HEK293 (cell line): ENCODE measurements around the gene C13orf46.

Experiments
- CTCF ChIA-PET: fragments of 350-600 bp; formaldehyde crosslinking; extraction: SDS; loops from one replicate; lab custom pipeline; 2021; ENCODE audit warnings: antibody characterized with exemption; lab: Yijun Ruan, JAX
- POLR2A ChIA-PET: fragments of 300-600 bp; formaldehyde crosslinking; extraction: SDS; loops from one replicate; lab custom pipeline; 2020; ENCODE audit warnings: antibody characterized with exemption, inconsistent platforms; lab: Yijun Ruan, JAX
- H3K27ac ChIP-seq: fragments of 200-500 bp; sonication (Bioruptor generic); 2 replicates; pipeline ENCODE4 v1.5.1; 2014; ENCODE audit warnings: low read depth, low read length, control low read depth, inconsistent platforms; ENCODE audit errors: extremely low read depth
- H3K36me3 ChIP-seq, 2 experiments: fragments of 200-500 bp in 1 of 2; sonication (Bioruptor generic) in 1 of 2; 1 replicate in 1 of 2; 2 replicates in 1 of 2; pipeline ENCODE4 v1.5.1; 2014 to 2017; ENCODE audit warnings: inconsistent platforms in 2 of 2, low read length in 2 of 2; ENCODE audit not compliant: control insufficient read depth in 2 of 2, insufficient read depth in 1 of 2
- H3K4me1 ChIP-seq: fragments of 200-500 bp; sonication (Bioruptor generic); 2 replicates; pipeline ENCODE4 v1.5.1; 2014; ENCODE audit warnings: mild to moderate bottlenecking, low read length, inconsistent platforms; ENCODE audit not compliant: control insufficient read depth, insufficient read depth
- H3K4me3 ChIP-seq: 2 replicates; pipeline ENCODE4 v1.5.1; 2011; ENCODE audit warnings: low read depth, mild to moderate bottlenecking, control low read depth, low read length, moderate library complexity
- H3K9me3 ChIP-seq: fragments of 200-500 bp; sonication (Bioruptor generic); 2 replicates; pipeline ENCODE4 v1.5.1; 2014; ENCODE audit warnings: low read depth, low read length, inconsistent platforms; ENCODE audit not compliant: control insufficient read depth, insufficient read depth
- GLI2 ChIP-seq: fragments of 450-650 bp; formaldehyde crosslinking; IDR thresholded peaks from 2 replicates; pipeline ENCODE4; 2017; ENCODE audit warnings: missing biosample characterization, missing genetic modification characterization, low read depth, borderline replicate concordance
- KLF1 ChIP-seq: fragments of 450-650 bp; formaldehyde crosslinking; IDR thresholded peaks from 2 replicates; pipeline ENCODE4 v1.5.1; 2016; ENCODE audit warnings: missing biosample characterization, missing genetic modification characterization
- KLF17 ChIP-seq: fragments of 450-650 bp; formaldehyde crosslinking; IDR thresholded peaks from 2 replicates; pipeline ENCODE4 v1.5.1; 2016; ENCODE audit warnings: missing biosample characterization, missing genetic modification characterization
- KLF8 ChIP-seq: fragments of 450-650 bp; formaldehyde crosslinking; IDR thresholded peaks from 2 replicates; pipeline ENCODE4 v1.5.1; 2016; ENCODE audit warnings: missing biosample characterization, missing genetic modification characterization
- PRDM4 ChIP-seq: fragments of 450-650 bp; formaldehyde crosslinking; IDR thresholded peaks from 2 replicates; pipeline ENCODE4 v1.5.1; 2017; ENCODE audit warnings: missing biosample characterization, missing genetic modification characterization
- SALL2 ChIP-seq: fragments of 450-650 bp; formaldehyde crosslinking; IDR thresholded peaks from 2 replicates; pipeline ENCODE4 v1.5.0; 2017; ENCODE audit warnings: missing biosample characterization, mild to moderate bottlenecking, missing genetic modification characterization, borderline replicate concordance
- ZBTB1 ChIP-seq: fragments of 450-650 bp; formaldehyde crosslinking; IDR thresholded peaks from 2 replicates; pipeline ENCODE4 v1.5.1; 2016; ENCODE audit warnings: missing biosample characterization, missing genetic modification characterization
- ZBTB48 ChIP-seq: fragments of 450-650 bp; formaldehyde crosslinking; IDR thresholded peaks from 2 replicates; pipeline ENCODE4 v1.5.1; 2016; ENCODE audit warnings: missing biosample characterization, missing genetic modification characterization
- ZBTB6 ChIP-seq: fragments of 450-650 bp; formaldehyde crosslinking; IDR thresholded peaks from 2 replicates; pipeline ENCODE4 v1.5.1; 2017; ENCODE audit warnings: missing biosample characterization, missing genetic modification characterization
- ZNF16 ChIP-seq: fragments of 450-650 bp; formaldehyde crosslinking; IDR thresholded peaks from 2 replicates; pipeline ENCODE4 v1.5.1; 2016; ENCODE audit warnings: low read depth, missing biosample characterization, missing genetic modification characterization
- ZNF223 ChIP-seq: fragments of 450-650 bp; formaldehyde crosslinking; IDR thresholded peaks from 2 replicates; pipeline ENCODE4 v1.5.1; 2016; ENCODE audit warnings: missing biosample characterization, missing genetic modification characterization
- ZNF302 ChIP-seq: fragments of 450-650 bp; formaldehyde crosslinking; IDR thresholded peaks from 2 replicates; pipeline ENCODE4 v1.5.1; 2016; ENCODE audit warnings: missing biosample characterization, missing genetic modification characterization, low read depth
- ZNF362 ChIP-seq: fragments of 450-650 bp; formaldehyde crosslinking; IDR thresholded peaks from 2 replicates; pipeline ENCODE4 v1.5.1; 2016; ENCODE audit warnings: missing biosample characterization, missing genetic modification characterization
- ZNF366 ChIP-seq: fragments of 450-650 bp; formaldehyde crosslinking; conservative IDR thresholded peaks from 2 replicates; pipeline ENCODE4 v1.5.1; 2016; ENCODE audit warnings: missing biosample characterization, missing genetic modification characterization
- ZNF391 ChIP-seq: fragments of 450-650 bp; formaldehyde crosslinking; IDR thresholded peaks from 2 replicates; pipeline ENCODE4 v1.5.1; 2016; ENCODE audit warnings: low read depth, missing biosample characterization, missing genetic modification characterization, borderline replicate concordance
- ZNF423 ChIP-seq: fragments of 450-650 bp; formaldehyde crosslinking; IDR thresholded peaks from 2 replicates; pipeline ENCODE4 v1.5.1; 2016; ENCODE audit warnings: missing biosample characterization, missing genetic modification characterization
- ZNF426 ChIP-seq: fragments of 450-650 bp; formaldehyde crosslinking; IDR thresholded peaks from 2 replicates; pipeline ENCODE4 v1.5.1; 2017; ENCODE audit warnings: missing biosample characterization, missing genetic modification characterization, mild to moderate bottlenecking, inconsistent platforms, moderate library complexity
- ZNF600 ChIP-seq: fragments of 450-650 bp; formaldehyde crosslinking; IDR thresholded peaks from 2 replicates; pipeline ENCODE4 v1.5.1; 2016; ENCODE audit warnings: missing biosample characterization, missing genetic modification characterization
- ZNF639 ChIP-seq: fragments of 450-650 bp; formaldehyde crosslinking; IDR thresholded peaks from 2 replicates; pipeline ENCODE4 v1.5.1; 2016; ENCODE audit warnings: missing biosample characterization, missing genetic modification characterization
- ZNF768 ChIP-seq: fragments of 450-650 bp; formaldehyde crosslinking; IDR thresholded peaks from 2 replicates; pipeline ENCODE4 v1.5.1; 2018; ENCODE audit warnings: missing biosample characterization, mild to moderate bottlenecking, missing genetic modification characterization

Gene C13orf46

GRCh38 chr13:114005206-114005724, 31.4 kb upstream of the C13orf46 start:
- no peaks in the 10 kb centered on the region for H3K36me3 ChIP-seq
- CTCF ChIA-PET = no interaction called here
- POLR2A ChIA-PET = no interaction called here
- H3K4me1 ChIP-seq = no peaks in the 10 kb centered on the region
- H3K9me3 ChIP-seq = no peaks in the 10 kb centered on the region
- TF ChIP-seq ZNF423 (no peak), ZNF600 (tag by site-specific recombination) (no peak), ZNF391 (no peak), ZBTB1 (tag by site-specific recombination) (no peak), ZNF366 (no peak), ZBTB6 (tag by site-specific recombination) (no peak), KLF17 (tag by site-specific recombination) (no peak), KLF8 (tag by site-specific recombination) (no peak), ZNF426 (tag by site-specific recombination) (no peak), ZNF362 (no peak), ZNF768 (tag by site-specific recombination) (no peak), ZBTB48 (tag by site-specific recombination) (no peak), ZNF223 (tag by site-specific recombination) (no peak), SALL2 (tag by site-specific recombination) (no peak), PRDM4 (tag by site-specific recombination) (no peak), ZNF639 (tag by site-specific recombination) (no peak)
- no peak overlapping the region for H3K27ac ChIP-seq
- H3K4me3 ChIP-seq = no peak overlapping the region

- H3K36me3 ChIP-seq = no peaks in the 10 kb centered on the region
- TF ChIP-seq ZNF16 (tag by site-specific recombination) = no peak
- no peak for TF ChIP-seq GLI2 (tag by site-specific recombination)
- TF ChIP-seq ZNF302 (tag by site-specific recombination) = no peak
- TF ChIP-seq KLF1 (tag by site-specific recombination) = peak; percentile 36; the same call in 1 of the 2 replicates
- ChIA-PET POLR2A (no interaction called here), CTCF (no interaction called here)
- no peak overlapping the region for H3K27ac ChIP-seq
- no peaks in the 10 kb centered on the region for H3K9me3 ChIP-seq
- no peaks in the 10 kb centered on the region for H3K4me1 ChIP-seq
- H3K4me3 ChIP-seq = no peak overlapping the region
Observed at GRCh38 chr13:114004420-114005205, 30.7 kb upstream of the C13orf46 start.
